ENCODE data around the gene GAS7. TPM values are rescaled to one million over a fixed set of nuclear protein-coding genes. Genes with fewer than 3 reads are reported as not detected.
A peak's percentile ranks its signal among the peaks of the same experiment; 100 is the strongest.

GAS7 gene
- total and polyA plus RNA-seq, 7 donors = 1.4 to 16.9 (median 7.0) TPM

DNA sequence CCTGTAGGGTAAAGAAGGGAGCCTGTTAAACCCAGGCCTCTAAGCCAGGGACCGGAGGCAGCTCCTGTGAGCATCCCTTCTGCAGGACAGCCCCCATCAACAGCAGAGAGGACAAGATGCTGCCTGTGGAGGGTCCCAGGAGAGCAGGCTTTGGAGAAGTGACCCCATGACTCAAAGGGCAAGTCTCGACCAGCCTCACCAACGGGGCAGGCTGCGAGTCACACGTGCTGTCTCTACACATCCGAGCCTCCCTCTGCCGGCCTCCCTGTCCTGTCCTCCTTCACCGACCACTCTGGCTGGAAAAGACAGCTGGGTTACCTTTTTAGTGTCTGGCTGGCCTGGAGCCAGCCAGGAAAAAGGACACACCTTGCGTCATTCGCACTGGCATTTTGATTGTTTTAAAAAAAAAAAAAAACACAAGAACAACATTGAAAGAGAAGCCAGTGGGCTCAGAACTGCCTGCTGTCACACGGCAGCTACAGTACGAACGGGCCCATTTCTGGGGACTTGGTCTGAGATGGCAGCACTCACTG lies 218.9 kb downstream of the GAS7 start:
- 49 to 84% (median 63%) methylated on average over 13 of the region's 13 CpGs for WGBS, 3 donors
- Histone ChIP-seq H3K4me3 (no peak overlapping the region), H3K27ac (no peak overlapping the region), H3K4me1 (no peaks in the 10 kb centered on the region), H3K36me3 (ENCODE audit: insufficient read depth in 1 of 2, low read depth in 1 of 2) (no peaks in the 10 kb centered on the region), H3K27me3 (ENCODE audit: insufficient read depth in 3 of 3, low read length in 2 of 3) (no peaks in the 10 kb centered on the region), H3K9me3 (no peaks in the 10 kb centered on the region)
- ATAC-seq (no peak), DNase-seq (no peak)
- no peak for TF ChIP-seq CTCF (IDR thresholded peaks at IDR 0.05)
- intact Hi-C loops (cut with DNase I) = loop anchor here in 1 of 2 donors (10.0 kb wide), 1 partner anchor 45 kb away; no protein-coding TSS in a partner anchor

DNA sequence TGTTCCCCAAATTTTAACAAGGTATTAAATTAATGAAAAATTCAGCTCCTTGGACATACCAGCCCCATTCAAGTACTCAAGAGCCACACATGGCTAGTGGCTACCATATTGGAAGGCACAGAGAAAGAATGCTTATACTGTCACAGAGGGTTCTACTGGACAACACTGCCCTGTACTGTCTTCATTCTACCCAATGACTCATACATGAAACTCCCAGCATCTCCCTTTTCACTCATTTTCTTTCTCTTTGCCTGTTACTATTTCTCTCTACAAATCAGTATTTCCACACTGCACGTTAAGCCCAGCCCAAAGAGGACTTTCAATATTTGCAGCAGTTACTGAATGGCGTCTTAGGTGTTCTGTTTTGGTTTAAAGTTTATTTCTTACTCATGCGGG lies 221.2 kb downstream of the GAS7 start:
- no peak for ATAC-seq
- no peaks in the 10 kb centered on the region for H3K4me1 ChIP-seq
- WGBS, 3 donors = 69 to 89% (median 79%) methylated on average over 3 of the region's 3 CpGs

GRCh38 chr17:9976283-9977179 lies 221.9 kb downstream of the GAS7 start:
- no peak for TF ChIP-seq CTCF (IDR thresholded peaks at IDR 0.05)
- no peaks in the 10 kb centered on the region for H3K9me3 ChIP-seq
- H3K4me3 ChIP-seq = no peak overlapping the region
- no peaks in the 10 kb centered on the region for H3K36me3 ChIP-seq (ENCODE audit: insufficient read depth in 1 of 2, low read depth in 1 of 2)
- WGBS, 3 donors = 71 to 83% (median 74%) methylated on average over 9 to 10 of the region's 10 CpGs
- intact Hi-C loops (cut with DNase I) = loop anchor here in 1 of 2 donors (10.0 kb wide), 1 partner anchor 48 kb away; no protein-coding TSS in a partner anchor
- H3K4me1 ChIP-seq = no peaks in the 10 kb centered on the region
- no peak for DNase-seq
- H3K27ac ChIP-seq = no peak overlapping the region
- no peak for ATAC-seq
- no peaks in the 10 kb centered on the region for H3K27me3 ChIP-seq (ENCODE audit: insufficient read depth in 3 of 3, low read length in 2 of 3)

More for the DNA sequence above, 221.2 kb downstream of the GAS7 start:
- no peaks in the 10 kb centered on the region for H3K36me3 ChIP-seq (ENCODE audit: insufficient read depth in 1 of 2, low read depth in 1 of 2)
- H3K9me3 ChIP-seq = no peaks in the 10 kb centered on the region
- no peak overlapping the region for H3K27ac ChIP-seq
- intact Hi-C loops (cut with DNase I) = loop anchor here in 1 of 2 donors (10.0 kb wide), 1 partner anchor 48 kb away; no protein-coding TSS in a partner anchor
- no peak overlapping the region for H3K4me3 ChIP-seq
- no peak for TF ChIP-seq CTCF (IDR thresholded peaks at IDR 0.05)
- no peak for DNase-seq
- no peaks in the 10 kb centered on the region for H3K27me3 ChIP-seq (ENCODE audit: insufficient read depth in 3 of 3, low read length in 2 of 3)

DNA sequence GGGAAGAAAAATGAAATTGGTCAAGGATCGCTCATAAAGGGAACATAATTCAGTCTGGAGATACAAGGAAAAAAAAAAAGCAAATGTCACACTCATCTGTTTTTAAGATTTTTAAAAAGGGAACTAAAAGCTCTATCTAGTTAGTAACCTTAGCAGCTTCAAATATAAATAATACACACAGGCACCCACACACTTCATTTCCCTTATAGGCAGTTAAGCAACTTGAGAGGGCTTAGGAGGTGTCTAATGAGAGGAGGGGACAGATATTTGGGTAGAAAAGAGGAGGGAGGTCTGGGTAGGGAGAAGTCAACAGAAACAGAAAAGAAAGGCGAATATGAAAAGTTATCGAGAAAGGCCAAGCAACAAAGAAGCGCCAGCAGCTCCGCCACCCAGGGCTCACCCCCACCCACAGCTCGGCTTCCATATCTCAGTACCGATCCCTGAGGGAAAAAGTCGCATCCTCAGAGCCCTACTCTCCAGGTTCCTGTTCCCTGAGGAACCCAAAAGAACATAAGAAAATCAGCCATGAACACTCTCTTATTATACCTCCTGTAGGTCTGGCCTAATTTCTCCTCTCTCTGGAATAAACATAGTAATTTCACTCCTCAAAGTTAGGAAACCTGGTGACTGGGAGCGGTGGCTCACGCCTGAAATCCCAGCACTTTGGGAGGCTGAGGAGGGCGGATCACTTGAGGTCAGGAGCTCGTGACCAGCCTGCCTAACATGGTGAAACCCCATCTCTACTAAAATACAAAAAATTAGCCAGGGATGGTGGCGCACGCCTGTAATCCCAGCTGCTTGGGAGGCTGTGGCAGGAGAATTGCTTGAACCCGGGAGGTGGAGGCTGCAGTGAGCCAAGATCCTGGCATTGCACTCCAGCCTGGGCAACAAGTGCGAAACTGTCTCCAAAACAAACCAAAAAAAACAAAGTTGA lies 223.7 kb downstream of the GAS7 start:
- no peaks in the 10 kb centered on the region for H3K9me3 ChIP-seq
- DNase-seq (no peak), ATAC-seq (no peak)
- H3K27me3 ChIP-seq (ENCODE audit: insufficient read depth in 3 of 3, low read length in 2 of 3) = no peaks in the 10 kb centered on the region
- H3K36me3 ChIP-seq (ENCODE audit: insufficient read depth in 1 of 2, low read depth in 1 of 2) = no peaks in the 10 kb centered on the region
- intact Hi-C loops (cut with DNase I) = loop anchor here in 1 of 2 donors (10.0 kb wide), 1 partner anchor 50 kb away; no protein-coding TSS in a partner anchor
- TF ChIP-seq CTCF (IDR thresholded peaks at IDR 0.05) = no peak
- no peaks in the 10 kb centered on the region for H3K4me1 ChIP-seq
- no peak overlapping the region for H3K4me3 ChIP-seq
- H3K27ac ChIP-seq = peak overlapping the region; percentile 41
- 85 to 87% (median 86%) methylated on average over 16 of the region's 16 CpGs for WGBS, 3 donors

Data from psoas muscle (tissue), 8 donors.